Breast epithelium (tissue), 4 donors: Measurements from ENCODE around the gene CIRBP. TPM values are rescaled to one million over a fixed set of nuclear protein-coding genes. Genes with fewer than 3 reads are reported as not detected.

ENCODE experiments used
- DNase-seq, 2 donors: peaks; one replicate each; pipeline ENCODE4 v3.0.0-alpha.2; 2019; ENCODE audit warnings: low spot score in 2 of 2
- H3K27ac ChIP-seq, 2 donors: fragments of 200-600 bp; sonication (generic) in 1 of 2; one replicate each; pipeline ENCODE4 v1.5.1; 2016 to 2019; ENCODE audit warnings: mild to moderate bottlenecking in 1 of 2
- H3K27me3 ChIP-seq, 2 donors: fragments of 200-600 bp; sonication (generic) in 1 of 2; one replicate each; pipeline versions ENCODE4 v1.5.1 to v1.6.0; 2017 to 2019; ENCODE audit warnings: control low read depth in 1 of 2, mild to moderate bottlenecking in 1 of 2
- H3K36me3 ChIP-seq: fragments of 200-600 bp; one replicate; pipeline ENCODE4 v1.5.1; 2019
- H3K4me1 ChIP-seq, 2 donors: fragments of 200-600 bp; sonication (generic); one replicate each; pipeline ENCODE4 v1.5.1; 2016 to 2019; ENCODE audit warnings: control low read depth in 1 of 2
- H3K4me3 ChIP-seq, 3 donors: fragments of 200-600 bp; sonication (generic); 1 replicate in 2 of 3; 2 replicates in 1 of 3; pipeline ENCODE4 v1.5.1; 2016 to 2019; ENCODE audit warnings: mild to moderate bottlenecking in 3 of 3, moderate library complexity in 2 of 3
- H3K9me3 ChIP-seq, 2 donors: fragments of 200-600 bp; sonication (generic) in 1 of 2; one replicate each; pipeline ENCODE4 v1.5.1; 2016 to 2019; ENCODE audit warnings: control low read depth in 1 of 2
- POLR2A ChIP-seq: fragments of 450-650 bp; IDR thresholded peaks from one replicate; pipeline ENCODE4 v1.6.1; 2016; ENCODE audit warnings: antibody characterized with exemption, mild to moderate bottlenecking, moderate library complexity
- POLR2AphosphoS5 ChIP-seq, 3 donors: sonication (generic); formaldehyde crosslinking; IDR thresholded peaks; one replicate each; pipeline ENCODE4 v1.6.1; 2017; ENCODE audit warnings: antibody characterized with exemption in 3 of 3
- intact Hi-C: fragments of 100-400 bp; cut with DNase I; formaldehyde crosslinking; loops from one replicate; pipeline ENCODE4 v1.15.1; 2023; ENCODE audit warnings: low total_unique reads
- total RNA-seq, 3 donors: library from RNA; depleted of rRNA; stranded (reverse); fragments of >200 nt; gene quantifications; one replicate each; pipeline ENCODE4 v1.1.0, GENCODE V29; 2016
- TF ChIP-seq, protein P1 (sequence below), 3 donors: fragments of 450-650 bp; IDR thresholded peaks; one replicate each; pipeline ENCODE4 v1.5.1; 2016 to 2017; ENCODE audit warnings: antibody characterized with exemption in 3 of 3, mild to moderate bottlenecking in 3 of 3, moderate library complexity in 3 of 3

The CIRBP gene
- total RNA-seq, 3 donors from 2014 or later = 458 to 758 (median 656) TPM

DNA sequence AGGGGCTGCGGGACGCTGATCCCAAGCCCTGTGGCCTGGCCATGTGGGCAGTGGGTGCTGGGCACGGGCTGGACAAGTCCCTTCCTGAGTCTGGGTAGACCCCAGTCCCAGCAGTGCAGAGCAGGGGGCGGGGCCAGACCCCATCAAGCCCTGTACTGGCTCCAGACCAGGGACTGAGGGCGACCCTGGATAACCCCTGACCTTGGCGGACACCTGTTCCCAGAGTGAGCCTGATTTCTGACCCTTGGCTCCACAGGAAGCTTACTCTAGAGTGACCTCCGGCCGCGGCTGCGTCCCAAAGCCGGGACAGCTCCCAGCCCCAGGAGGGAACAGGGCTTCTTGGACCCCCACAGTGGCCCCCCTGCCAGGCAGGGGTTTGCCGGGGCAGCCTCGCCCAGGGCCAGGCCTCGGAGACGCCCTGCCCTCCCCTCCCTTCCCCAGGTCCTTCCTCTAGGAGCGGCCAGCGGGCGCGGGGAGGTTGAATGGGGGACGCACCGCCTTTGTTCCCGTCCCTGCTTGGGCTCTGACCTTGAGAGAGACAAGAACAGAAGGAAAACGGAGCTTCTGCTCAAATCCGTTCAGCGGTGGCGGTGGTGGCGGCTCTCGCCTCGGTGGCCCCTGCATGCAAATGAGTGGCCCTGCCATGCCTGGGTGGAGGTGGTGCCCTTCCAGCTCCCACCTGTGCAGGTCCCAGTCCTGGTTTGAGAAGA lies 14.2 kb downstream of the CIRBP start:
- intact Hi-C loops = no loop called here
- Histone ChIP-seq H3K9me3 (no peaks in the 10 kb centered on the region), H3K27ac (no peak overlapping the region), H3K27me3 (peaks cover 16 to 49% of the 10 kb centered on the region in 2 donors), H3K4me1 (no peaks in the 10 kb centered on the region), H3K36me3 (no peaks in the 10 kb centered on the region), H3K4me3 (no peak overlapping the region)
- DNase-seq = no peak
- TF ChIP-seq, protein P1, sequence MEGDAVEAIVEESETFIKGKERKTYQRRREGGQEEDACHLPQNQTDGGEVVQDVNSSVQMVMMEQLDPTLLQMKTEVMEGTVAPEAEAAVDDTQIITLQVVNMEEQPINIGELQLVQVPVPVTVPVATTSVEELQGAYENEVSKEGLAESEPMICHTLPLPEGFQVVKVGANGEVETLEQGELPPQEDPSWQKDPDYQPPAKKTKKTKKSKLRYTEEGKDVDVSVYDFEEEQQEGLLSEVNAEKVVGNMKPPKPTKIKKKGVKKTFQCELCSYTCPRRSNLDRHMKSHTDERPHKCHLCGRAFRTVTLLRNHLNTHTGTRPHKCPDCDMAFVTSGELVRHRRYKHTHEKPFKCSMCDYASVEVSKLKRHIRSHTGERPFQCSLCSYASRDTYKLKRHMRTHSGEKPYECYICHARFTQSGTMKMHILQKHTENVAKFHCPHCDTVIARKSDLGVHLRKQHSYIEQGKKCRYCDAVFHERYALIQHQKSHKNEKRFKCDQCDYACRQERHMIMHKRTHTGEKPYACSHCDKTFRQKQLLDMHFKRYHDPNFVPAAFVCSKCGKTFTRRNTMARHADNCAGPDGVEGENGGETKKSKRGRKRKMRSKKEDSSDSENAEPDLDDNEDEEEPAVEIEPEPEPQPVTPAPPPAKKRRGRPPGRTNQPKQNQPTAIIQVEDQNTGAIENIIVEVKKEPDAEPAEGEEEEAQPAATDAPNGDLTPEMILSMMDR (IDR thresholded peaks at IDR 0.05) = no peak
- TF ChIP-seq POLR2AphosphoS5 (IDR thresholded peaks at IDR 0.05) = no peak
- no peak for TF ChIP-seq POLR2A

DNA sequence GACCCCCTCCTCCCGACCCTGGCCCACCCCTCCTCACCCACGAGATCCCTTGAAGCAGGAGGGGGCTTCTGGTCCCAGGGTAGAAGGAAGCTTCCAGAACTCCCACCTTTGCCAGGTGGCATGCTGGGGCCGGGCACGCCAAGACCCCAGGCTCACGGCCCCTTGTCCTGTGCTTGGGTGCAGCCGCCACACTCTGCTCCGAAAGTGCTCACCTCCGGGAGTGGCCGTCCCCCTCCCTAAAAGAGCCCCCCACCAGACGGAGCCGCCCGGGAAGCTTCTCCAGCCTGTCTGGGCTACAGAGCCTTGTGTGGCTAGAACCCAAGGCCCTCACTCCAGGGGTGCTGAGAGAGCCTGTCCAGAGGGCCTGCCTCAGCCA lies 14.8 kb downstream of the CIRBP start:
- Histone ChIP-seq H3K36me3 (no peaks in the 10 kb centered on the region), H3K4me1 (no peaks in the 10 kb centered on the region), H3K27me3 (peaks cover 20 to 55% of the 10 kb centered on the region in 2 donors), H3K27ac (no peak overlapping the region), H3K4me3 (no peak overlapping the region), H3K9me3 (no peaks in the 10 kb centered on the region)
- intact Hi-C loops = no loop called here
- no peak for DNase-seq
- TF ChIP-seq, protein P1 (IDR thresholded peaks at IDR 0.05) = no peak
- TF ChIP-seq POLR2A = no peak
- TF ChIP-seq POLR2AphosphoS5 (IDR thresholded peaks at IDR 0.05) = no peak

DNA sequence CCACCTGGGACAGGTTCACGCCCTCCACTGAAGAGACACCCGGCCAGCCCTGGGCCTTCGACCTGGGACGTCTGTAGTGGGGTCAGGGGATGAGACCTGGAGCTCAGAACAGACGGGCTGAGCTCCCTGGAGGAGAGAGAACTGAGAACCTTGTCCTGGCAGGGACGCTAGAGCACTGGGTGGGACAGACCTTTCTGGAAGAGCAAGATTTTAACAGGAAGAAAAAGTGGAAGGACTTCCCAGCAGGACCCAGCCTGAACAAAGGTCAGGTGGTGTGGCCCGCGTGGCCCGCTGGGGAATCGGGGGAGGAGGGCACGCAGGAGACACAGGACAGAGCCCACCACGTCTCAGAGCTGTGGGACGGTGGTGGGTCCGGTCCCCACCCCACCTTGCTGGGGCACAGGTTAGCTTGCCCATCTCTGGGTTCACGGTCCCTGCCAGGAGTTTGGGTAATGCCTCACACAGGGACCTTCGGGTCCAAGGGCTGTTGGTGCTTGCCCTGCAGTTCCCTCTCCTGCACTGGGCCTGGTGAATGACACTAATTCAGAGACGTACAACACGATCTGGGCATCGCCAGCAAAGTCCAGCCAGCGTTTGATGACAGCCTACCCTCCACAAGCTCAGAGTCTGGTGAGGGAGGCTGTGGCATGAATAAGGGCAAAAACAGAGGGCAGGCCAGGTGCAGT lies 15.3 kb downstream of the CIRBP start:
- TF ChIP-seq POLR2AphosphoS5 (IDR thresholded peaks at IDR 0.05) (no peak), POLR2A (no peak)
- TF ChIP-seq, protein P1 (IDR thresholded peaks at IDR 0.05) = no peak
- Histone ChIP-seq H3K27ac (no peak overlapping the region), H3K27me3 (peaks cover 20 to 60% of the 10 kb centered on the region in 2 donors), H3K4me1 (no peaks in the 10 kb centered on the region), H3K36me3 (no peaks in the 10 kb centered on the region), H3K4me3 (no peak overlapping the region), H3K9me3 (no peaks in the 10 kb centered on the region)
- intact Hi-C loops = no loop called here
- DNase-seq = no peak

DNA sequence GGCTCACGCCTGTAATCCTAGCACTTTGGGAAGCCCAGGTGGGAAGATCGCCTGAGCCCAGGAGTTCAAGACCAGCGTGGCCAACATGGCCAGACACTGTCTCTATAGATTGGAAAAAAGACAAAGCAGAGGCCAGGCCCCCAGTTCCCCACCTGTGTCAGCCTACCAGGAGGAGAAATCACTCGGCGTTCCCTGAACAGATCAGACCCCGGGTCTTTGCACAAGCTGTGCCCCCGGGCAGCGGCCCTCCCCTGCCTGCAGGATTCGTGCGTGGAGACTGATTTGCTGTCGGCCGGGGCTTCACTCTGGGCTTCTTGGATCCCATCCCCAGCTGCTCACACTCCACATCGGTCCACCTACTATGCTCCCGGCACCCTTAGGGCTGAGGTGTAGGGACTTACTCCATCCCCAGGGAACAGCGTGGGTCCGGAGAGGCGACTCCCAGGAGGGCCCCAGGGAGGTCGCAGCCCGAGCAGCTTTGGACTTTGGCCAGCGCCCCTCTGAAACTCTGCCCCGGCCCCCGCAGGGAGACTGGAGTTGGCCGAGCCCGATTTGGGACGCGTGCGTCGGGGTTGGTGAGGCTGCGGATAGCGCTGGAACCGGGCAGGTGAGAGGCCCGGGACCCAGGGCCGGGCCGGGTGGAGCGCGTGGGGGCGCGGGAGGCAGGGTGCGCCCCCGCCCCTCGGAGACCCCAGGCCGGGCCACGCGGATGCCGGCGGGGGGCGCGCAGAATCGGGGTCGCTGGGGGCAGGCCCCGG lies 16.0 kb downstream of the CIRBP start:
- no peak overlapping the region for H3K27ac ChIP-seq
- TF ChIP-seq, protein P1 (IDR thresholded peaks at IDR 0.05) = no peak
- no peak for TF ChIP-seq POLR2AphosphoS5 (IDR thresholded peaks at IDR 0.05)
- peaks cover 23 to 67% of the 10 kb centered on the region in 2 donors for H3K27me3 ChIP-seq
- no peak for DNase-seq
- no peaks in the 10 kb centered on the region for H3K36me3 ChIP-seq
- no peaks in the 10 kb centered on the region for H3K9me3 ChIP-seq
- intact Hi-C loops = no loop called here
- no peaks in the 10 kb centered on the region for H3K4me1 ChIP-seq
- peak overlapping the region in 1 of 3 donors; percentile 57 for H3K4me3 ChIP-seq
